Measurements from ENCODE around the gene RIT1.

Gene RIT1

DNA sequence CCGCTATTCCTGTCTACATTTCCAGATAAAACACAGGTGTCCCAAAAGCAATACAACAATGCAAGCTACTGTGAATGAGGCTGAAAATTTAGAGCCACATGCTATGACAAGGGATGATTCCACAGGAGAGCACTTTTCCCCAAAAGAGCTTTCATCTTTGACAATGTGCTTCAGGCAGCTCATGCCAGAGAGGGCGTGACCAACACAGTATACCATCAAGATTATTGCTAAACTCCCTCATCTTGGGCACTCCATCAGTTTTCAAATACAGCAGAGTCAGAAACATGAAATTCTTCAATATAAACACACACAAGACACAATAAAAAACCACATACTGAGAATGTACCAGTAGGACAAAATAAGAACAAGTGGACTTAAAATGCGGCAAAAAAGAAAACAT, 60.8 kb downstream of the RIT1 start:
- no peak for DNase-seq

DNA sequence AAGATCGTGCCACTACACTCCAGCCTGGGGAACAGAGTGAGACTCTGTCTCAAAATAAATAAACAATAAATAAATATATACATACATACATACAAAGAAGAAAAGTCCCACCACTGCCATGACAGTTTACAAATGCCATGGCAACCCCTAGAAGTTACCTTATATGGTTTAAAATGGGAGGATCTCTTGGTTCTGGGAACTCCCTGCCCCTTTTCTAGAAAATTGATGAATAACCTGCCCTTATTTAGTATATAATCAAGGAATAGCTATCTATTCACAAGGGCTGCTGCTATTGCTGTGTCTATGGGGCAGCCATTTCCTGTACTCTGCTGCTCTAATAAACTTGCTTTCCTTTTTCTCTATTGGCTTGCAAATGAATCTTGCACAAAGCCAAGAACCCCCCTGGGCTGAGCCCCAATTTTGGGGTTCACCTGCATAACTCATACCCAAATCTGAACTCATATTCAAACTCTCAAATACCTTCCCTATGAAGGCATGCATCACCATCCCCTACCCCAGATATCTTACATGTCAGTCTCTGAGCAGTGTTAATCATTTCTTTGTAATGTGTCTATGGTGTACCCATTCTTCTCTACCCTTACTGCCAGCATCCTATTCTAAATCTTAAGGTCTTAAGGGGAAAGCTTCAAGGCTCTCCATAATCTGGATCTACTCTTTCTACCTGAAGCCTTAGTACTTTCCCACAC, 63.2 kb downstream of the RIT1 start:
- no peak for DNase-seq

Data from NCI-H1048 (cell line).